NOMO-1 treated with DMSO at 0.1 percent for 48 hours (cell line): ENCODE results near the gene ARHGAP18.

Experiments
- DNase-seq: peaks from one replicate; lab custom pipeline; 2025; ENCODE audit not compliant: unreplicated experiment; lab: John Stamatoyannopoulos, UW

ARHGAP18 gene

GRCh38 chr6:129672341-129672682, 37.7 kb downstream of the ARHGAP18 start:
- no peak for DNase-seq

- DNase-seq = peak; percentile 87
These were observed 38.3 kb downstream of the ARHGAP18 start for GRCh38 chr6:129671442-129672340.

- DNase-seq = no peak
These were observed 39.3 kb downstream of the ARHGAP18 start for GRCh38 chr6:129670634-129671033.

GRCh38 chr6:129667621-129668020, 42.4 kb downstream of the ARHGAP18 start:
- DNase-seq = no peak

GRCh38 chr6:129667034-129667433, 42.9 kb downstream of the ARHGAP18 start:
- DNase-seq = no peak

GRCh38 chr6:129665555-129665954, 44.4 kb downstream of the ARHGAP18 start:
- no peak for DNase-seq

- no peak for DNase-seq
These were observed 46.4 kb downstream of the ARHGAP18 start for GRCh38 chr6:129663531-129663930.

- no peak for DNase-seq
These were observed 47.0 kb downstream of the ARHGAP18 start for GRCh38 chr6:129662980-129663431.

- no peak for DNase-seq
These were observed 47.6 kb downstream of the ARHGAP18 start for GRCh38 chr6:129662406-129662766.

GRCh38 chr6:129661536-129662405, 48.2 kb downstream of the ARHGAP18 start:
- no peak for DNase-seq

GRCh38 chr6:129660346-129660676, 49.7 kb downstream of the ARHGAP18 start:
- no peak for DNase-seq

GRCh38 chr6:129659590-129660345, 50.2 kb downstream of the ARHGAP18 start:
- no peak for DNase-seq

GRCh38 chr6:129659167-129659566, 50.8 kb downstream of the ARHGAP18 start:
- DNase-seq = no peak

- DNase-seq = no peak
These were observed 52.5 kb downstream of the ARHGAP18 start for GRCh38 chr6:129657483-129657882.

GRCh38 chr6:129655334-129655733, 54.6 kb downstream of the ARHGAP18 start:
- no peak for DNase-seq

- DNase-seq = no peak
These were observed 56.2 kb downstream of the ARHGAP18 start for GRCh38 chr6:129653746-129654145.

- no peak for DNase-seq
These were observed 56.7 kb downstream of the ARHGAP18 start for GRCh38 chr6:129653229-129653628.

- DNase-seq = no peak
These were observed 58.7 kb downstream of the ARHGAP18 start for GRCh38 chr6:129651291-129651691.

GRCh38 chr6:129648819-129649491, 61.0 kb downstream of the ARHGAP18 start:
- no peak for DNase-seq

GRCh38 chr6:129647044-129647443, 62.9 kb downstream of the ARHGAP18 start:
- DNase-seq = no peak

GRCh38 chr6:129646642-129647041, 63.3 kb downstream of the ARHGAP18 start:
- no peak for DNase-seq
